NCI-H2227 treated with DMSO at 0.1 percent for 48 hours (cell line): ENCODE results near the gene VARS1.
"Not testable (repeated sequence)": the region's sequence is repeated elsewhere in the genome, so short reads cannot be mapped to it uniquely, and the experiment has no call there.

Experiments used
- DNase-seq: peaks from one replicate; lab custom pipeline; 2025; lab: John Stamatoyannopoulos, UW

VARS1 gene

DNA sequence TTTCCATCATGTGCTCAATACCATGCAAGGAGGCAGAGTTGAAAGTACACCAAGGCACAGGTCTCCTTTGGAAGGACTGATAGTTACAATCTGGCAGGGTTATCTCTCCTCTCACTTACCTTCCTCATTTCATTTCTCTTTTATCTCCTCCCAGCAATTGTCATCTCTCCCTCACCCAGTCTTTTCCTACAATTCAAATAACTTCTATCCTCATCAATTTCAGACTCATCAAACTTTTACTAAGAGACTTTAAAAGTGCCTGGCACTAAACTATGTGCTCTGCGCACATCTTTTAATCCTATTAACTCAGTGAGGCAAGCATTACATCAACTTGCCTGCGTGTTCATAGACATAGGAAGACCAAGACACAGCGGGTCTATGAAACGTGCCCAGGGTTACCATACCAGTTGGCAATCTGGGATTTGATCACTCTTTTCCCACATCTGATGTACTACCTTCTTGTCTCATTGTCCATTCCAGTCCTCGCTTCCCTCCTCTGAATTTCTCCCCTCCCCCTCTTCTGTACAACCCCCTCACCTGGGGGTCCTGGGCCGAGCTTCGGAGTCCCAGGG, 1.2 kb downstream of the VARS1 start:
- DNase-seq = no peak

DNA sequence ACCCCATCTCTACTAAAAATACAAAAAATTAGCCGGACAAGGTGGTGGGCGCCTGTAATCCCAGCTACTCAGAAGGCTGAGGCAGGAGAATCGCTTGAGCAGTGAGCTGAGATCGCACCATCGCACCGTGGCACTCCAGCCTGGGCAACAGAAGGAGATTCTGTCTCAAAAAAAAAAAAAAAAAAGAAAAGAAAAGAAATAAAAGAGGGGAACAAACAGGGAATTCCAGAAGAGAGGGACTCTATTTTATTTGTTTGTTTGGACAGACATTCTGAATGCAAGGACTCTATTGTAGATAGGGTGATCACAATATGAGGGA, 1.7 kb downstream of the VARS1 start:
- DNase-seq = not testable (repeated sequence)

GRCh38 chr6:31792761-31793171, 2.8 kb downstream of the VARS1 start:
- no peak for DNase-seq

- no peak for DNase-seq
Measured at GRCh38 chr6:31792090-31792374, 3.5 kb downstream of the VARS1 start.

DNA sequence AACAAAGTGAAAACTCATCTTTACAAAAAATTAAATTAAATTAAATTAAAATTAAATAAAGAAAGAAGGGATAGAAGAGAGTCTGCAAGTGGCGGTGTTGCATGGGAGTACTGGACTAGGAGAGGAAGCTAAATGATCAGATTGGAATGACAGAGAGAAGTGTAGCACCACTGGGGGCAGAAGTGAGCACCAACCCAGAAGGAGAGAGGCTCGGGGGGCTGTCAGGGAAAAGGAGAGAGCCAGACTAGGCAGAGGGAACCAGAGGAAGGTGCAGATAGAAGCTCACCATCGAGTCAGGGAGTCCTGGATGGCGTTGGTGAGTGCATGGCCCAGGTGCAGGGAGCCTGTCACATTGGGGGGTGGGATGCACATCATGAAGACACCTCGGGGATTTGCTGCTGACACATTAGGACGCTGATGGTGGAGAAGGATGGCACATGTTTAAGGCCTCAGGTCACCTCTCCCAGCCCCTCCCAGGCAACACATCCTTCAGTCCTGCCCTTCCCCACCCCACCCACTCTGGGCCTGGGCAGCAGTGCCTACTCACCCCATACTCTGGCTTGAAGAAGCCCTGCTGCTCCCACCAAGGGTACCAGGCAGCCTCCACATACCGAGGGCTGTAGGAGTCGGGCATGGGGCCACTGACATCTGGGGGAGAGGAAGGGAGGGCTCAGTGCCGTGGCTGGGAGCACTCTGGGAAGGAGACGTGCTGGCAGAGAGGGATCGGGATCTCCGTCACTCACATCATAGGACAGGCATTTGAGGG, 4.0 kb downstream of the VARS1 start:
- DNase-seq = peak; percentile 74

DNA sequence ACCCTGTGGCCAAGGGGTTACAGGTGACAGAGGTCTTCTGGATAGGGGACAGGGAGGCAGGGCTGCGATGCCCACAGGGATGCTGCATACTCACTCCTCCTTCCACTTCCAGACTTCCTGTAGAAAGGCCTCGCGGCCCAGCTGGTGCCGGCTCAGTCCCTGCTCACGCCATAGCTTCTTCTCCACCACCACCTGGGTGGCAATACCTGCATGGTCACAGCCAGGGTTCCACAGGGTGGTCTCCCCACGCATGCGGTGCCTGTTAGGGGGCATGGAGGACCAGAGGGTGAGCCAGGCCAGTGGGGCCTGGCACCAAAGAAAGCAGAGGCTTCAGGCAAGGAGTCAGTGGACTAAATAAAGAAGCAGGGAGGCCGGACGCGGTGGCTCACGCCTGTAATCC, 10.1 kb downstream of the VARS1 start:
- DNase-seq = no peak

DNA sequence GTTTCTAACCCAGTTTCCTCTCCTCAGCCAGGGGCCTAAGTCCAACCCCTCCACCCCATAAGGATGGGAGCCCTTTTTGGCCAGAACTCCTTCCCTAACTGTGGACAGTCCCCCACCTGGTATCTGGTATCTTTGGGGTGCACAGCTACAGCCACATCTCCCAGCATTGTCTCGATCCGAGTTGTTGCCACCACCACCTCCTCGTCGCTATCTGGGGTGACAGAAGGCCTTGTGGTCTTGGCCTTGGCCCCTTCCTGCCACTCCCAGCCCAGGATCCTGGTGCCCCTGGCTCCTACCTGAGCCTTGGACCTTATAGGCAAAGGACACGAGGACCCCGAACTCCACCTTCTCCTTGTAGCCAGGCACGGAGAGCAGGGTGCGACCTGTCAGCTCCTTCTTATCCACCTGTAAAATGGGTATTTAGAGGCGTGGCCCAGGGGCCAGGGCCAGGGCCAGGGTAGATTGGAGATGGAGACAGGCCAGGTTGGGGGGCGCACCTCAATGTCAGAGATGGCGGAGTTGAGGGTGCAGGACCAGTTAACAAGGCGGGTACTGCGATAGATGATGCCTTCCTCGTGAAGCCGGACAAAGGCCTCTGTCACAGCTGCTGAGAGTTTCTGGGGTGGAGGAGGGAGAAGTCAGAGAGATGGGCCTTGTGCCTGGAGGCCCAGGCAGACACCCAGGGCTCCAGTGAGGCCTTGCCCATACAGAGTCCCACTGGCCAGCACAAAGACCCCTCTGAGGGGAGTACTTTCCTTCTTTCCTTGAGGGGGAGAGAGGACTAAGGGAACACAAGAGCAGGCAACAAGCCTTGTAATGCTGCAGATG, 11.2 kb downstream of the VARS1 start:
- DNase-seq = no peak

GRCh38 chr6:31782126-31782855, 13.3 kb downstream of the VARS1 start:
- no peak for DNase-seq

DNA sequence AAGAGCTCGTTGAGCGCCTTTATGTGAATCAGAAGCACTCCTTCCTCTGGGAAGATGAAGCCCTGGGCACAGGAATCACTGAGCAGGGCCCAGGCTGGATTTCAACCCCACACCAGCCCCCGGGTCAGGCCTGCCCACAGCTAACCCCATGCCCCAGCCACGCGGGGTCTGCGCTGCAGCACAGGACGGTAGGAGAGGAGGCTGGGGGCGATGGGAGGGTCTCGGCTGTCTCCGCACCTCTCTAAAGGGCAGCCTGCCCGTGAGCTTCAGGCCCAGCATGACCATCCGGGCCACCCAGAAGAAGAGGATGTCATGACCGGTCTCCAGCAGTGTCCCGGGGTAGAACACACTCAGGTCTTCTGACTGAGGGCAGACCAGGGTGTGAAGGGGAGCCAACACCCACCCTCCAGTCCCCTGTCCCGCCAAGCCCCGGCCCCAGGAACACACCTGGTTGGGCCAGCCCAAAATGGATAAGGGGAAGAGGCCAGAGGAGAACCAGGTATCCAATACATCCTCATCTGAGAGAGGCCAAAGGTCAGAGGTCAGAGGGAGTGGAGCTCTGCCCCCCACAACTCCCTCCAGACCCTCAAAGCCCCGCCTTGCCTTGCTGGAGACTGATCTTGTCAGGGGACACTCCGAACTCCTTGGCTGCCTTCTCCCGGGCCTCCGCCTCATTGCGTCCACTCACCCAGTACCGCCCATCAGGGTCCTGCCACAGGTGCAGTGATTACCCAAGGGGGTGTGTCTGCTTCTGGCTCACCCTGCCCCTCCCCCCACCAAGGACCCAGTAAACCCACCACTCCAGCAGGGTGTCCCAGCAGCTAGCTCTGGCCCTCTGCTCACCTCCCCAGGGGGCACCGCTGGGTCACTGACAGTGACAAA, 14.1 kb downstream of the VARS1 start:
- DNase-seq = no peak

- DNase-seq = no peak
Measured at GRCh38 chr6:31780507-31781243, 14.9 kb downstream of the VARS1 start.

GRCh38 chr6:31779908-31780307, 15.6 kb downstream of the VARS1 start:
- DNase-seq = no peak

DNA sequence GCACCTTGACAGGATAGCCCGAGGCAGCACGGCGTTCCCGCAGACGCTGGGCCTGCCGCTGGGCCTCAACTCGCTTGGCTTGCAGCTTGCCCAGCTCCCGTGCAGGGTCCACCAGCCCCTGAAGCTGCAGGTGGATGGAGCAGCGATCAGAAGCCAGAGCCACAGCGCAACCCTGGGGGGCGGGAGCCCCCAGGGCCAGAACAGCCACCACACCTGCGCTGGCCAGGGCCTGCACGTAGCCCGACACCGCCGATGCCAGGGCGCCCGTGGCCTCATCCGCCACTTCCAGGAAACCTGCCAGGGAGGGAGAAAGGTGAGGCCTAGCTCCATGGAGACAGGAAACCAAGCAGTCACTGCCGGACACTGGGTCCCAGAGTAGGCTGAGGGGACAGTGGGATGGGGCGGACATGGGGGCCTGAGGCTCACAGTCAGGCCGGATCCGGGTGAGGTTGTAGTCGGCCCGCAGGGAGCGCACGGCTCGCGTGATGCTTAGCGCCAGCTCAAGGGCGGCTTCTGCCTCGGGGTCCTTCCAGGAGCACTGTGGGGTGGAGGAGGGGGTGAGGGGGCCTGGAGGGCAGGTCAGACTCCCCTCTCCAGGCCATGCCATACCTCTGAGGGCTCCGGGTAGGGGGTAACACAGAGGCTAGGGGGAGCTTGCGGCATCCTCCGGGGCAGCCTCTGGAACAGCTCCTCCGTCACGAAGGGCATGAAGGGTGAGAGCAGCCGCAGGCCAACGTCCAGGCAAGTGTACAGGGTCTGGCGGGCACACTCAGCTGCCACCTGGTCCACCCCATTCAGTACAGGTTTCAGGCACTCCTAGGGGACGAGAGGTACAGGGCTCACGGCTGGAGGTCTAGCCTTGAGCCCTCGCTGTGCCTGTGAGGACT, 16.3 kb downstream of the VARS1 start:
- DNase-seq = no peak

- no peak for DNase-seq
Measured at GRCh38 chr6:31778193-31778592, 17.4 kb downstream of the VARS1 start.

- no peak for DNase-seq
Measured at GRCh38 chr6:31777667-31778050, 17.9 kb downstream of the VARS1 start.

- DNase-seq = peak; percentile 40
Measured at GRCh38 chr6:31776989-31777666, 18.4 kb downstream of the VARS1 start, which contains the start of gene VWA7. VWA7 (minus strand) TSS chr6:31777328; CDS start chr6:31776779, 549 bp downstream.

- peak; percentile 27 for DNase-seq
Measured at GRCh38 chr6:31776485-31776988, 19.0 kb downstream of the VARS1 start.

GRCh38 chr6:31775633-31776484, 19.7 kb downstream of the VARS1 start:
- no peak for DNase-seq

DNA sequence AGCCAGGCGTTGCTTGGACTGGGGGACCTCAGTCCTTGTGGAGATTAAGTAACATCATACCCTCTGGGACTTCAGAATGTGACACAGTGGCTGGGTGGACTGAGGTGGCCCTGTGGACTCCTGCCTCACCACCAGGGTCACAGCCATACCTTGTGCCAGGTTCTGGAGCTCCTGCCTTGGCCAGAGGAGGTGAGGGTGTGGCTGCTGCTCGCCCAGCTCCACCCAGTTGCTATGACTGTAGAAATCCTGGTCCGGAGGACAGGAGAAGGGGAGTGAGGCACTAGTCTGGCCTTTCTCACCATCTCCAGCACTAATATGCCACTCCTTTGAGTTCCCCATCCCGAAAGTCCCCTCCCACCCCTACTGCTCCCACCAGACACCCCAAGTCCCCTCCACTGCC, 20.4 kb downstream of the VARS1 start:
- no peak for DNase-seq
